ENCODE measurements around the gene CHRNA3.

DNA sequence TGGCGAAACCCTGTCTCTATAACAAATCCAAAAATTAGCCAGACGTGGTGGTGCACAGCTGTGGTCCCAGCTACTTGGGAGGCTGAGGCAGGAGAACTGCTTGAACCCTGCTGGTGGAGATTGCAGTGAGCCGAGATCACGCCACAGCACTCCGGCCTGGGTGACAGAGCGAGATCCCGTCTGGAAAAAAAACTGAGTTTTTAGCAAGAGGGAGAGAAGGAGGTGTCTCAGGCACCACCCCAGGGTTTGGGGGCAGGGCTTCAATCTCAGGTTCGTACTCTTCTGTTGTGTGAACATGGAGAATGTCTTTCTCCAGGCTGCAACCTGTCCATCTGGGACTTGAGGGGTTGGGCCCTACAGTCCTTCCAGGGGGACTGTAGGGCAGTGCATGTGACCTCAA lies 2.7 kb downstream of the CHRNA3 start:
- TF ChIP-seq EZH2 (IDR thresholded peaks at IDR 0.05), result no peak
- TF ChIP-seq POLR2AphosphoS5 (IDR thresholded peaks at IDR 0.05; ENCODE audit: borderline replicate concordance, low read depth, low read length), result no peak

All from SK-N-MC (cell line).